CD4-positive, alpha-beta T cell (primary cell): ENCODE data around the gene FBXO47. TPM values are rescaled to one million over a fixed set of nuclear protein-coding genes. Genes with fewer than 3 reads are reported as not detected.

Source experiments
- ATAC-seq: fragments of 200-7000 bp; cut with Tn5 transposase; one replicate; pipeline ENCODE4 v1.10.0; 2022; ENCODE audit warnings: mild to moderate bottlenecking; ENCODE audit not compliant: poor library complexity
- CTCF ChIA-PET: fragments of 350-600 bp; sonication (Branson Sonifier 250); formaldehyde crosslinking; loops from one replicate; lab custom pipeline; 2021; ENCODE audit warnings: antibody characterized with exemption, inconsistent platforms; lab: Charles Lee
- POLR2A ChIA-PET: fragments of 350-600 bp; sonication (Branson Sonifier 250); formaldehyde crosslinking; loops from one replicate; lab custom pipeline; 2021; ENCODE audit warnings: antibody characterized with exemption, inconsistent platforms; lab: Charles Lee
- DNase-seq, 14 experiments: peaks; one replicate each; pipeline ENCODE4 v3.0.0-alpha.2; 2013 to 2020; ENCODE audit warnings: mixed read lengths in 2 of 14
- H3K27ac ChIP-seq, 2 donors: one replicate each; pipeline versions ENCODE4 v1.5.1 to v1.7.0; 2013; ENCODE audit warnings: low read length in 2 of 2, low read depth in 1 of 2, mild to moderate bottlenecking in 1 of 2
- H3K27me3 ChIP-seq, 2 experiments: 1 replicate in 1 of 2; 2 replicates in 1 of 2; pipeline versions ENCODE4 v1.6.1 to v1.7.0; 2013; ENCODE audit warnings: low read length in 2 of 2, control low read depth in 1 of 2, mild to moderate bottlenecking in 1 of 2, moderate library complexity in 1 of 2; ENCODE audit not compliant: insufficient read depth in 2 of 2, control insufficient read depth in 1 of 2
- H3K36me3 ChIP-seq: one replicate; pipeline ENCODE4 v1.6.1; 2013; ENCODE audit warnings: low read length, control low read depth; ENCODE audit not compliant: insufficient read depth
- H3K4me1 ChIP-seq: one replicate; pipeline ENCODE4 v1.6.1; 2013; ENCODE audit warnings: low read length, control low read depth; ENCODE audit not compliant: insufficient read depth
- H3K4me3 ChIP-seq: one replicate; pipeline ENCODE4 v1.5.1; 2013; ENCODE audit warnings: mild to moderate bottlenecking, low read length, moderate library complexity
- H3K9me3 ChIP-seq, 2 experiments: 1 replicate in 1 of 2; 2 replicates in 1 of 2; pipeline versions ENCODE4 v1.6.1 to v1.7.0; 2013; ENCODE audit warnings: low read length in 2 of 2, mild to moderate bottlenecking in 2 of 2, control low read depth in 1 of 2, moderate library complexity in 1 of 2; ENCODE audit not compliant: control insufficient read depth in 1 of 2, insufficient read depth in 1 of 2
- H3K27ac Mint-ChIP-seq: one replicate; pipeline ENCODE4 v1.8.0; 2020; ENCODE audit warnings: mixed read lengths
- H3K27me3 Mint-ChIP-seq: one replicate; pipeline ENCODE4 v1.8.0; 2021; ENCODE audit warnings: mixed read lengths
- H3K36me3 Mint-ChIP-seq: one replicate; pipeline ENCODE4 v1.8.0; 2021; ENCODE audit warnings: low read depth, mixed read lengths
- H3K4me1 Mint-ChIP-seq: one replicate; pipeline ENCODE4 v1.8.0; 2021; ENCODE audit warnings: low read depth, mixed read lengths
- H3K4me3 Mint-ChIP-seq: one replicate; pipeline ENCODE4 v1.8.0; 2020; ENCODE audit warnings: mild to moderate bottlenecking, mixed read lengths
- H3K9me3 Mint-ChIP-seq: one replicate; pipeline ENCODE4 v1.8.0; 2020; ENCODE audit warnings: mixed read lengths
- intact Hi-C, 2 experiments: fragments of 100-400 bp; cut with DNase I in 1 of 2; cut with micrococcal nuclease in 1 of 2; formaldehyde crosslinking; loops; one replicate each; pipeline versions ENCODE4 v1.15.1 to v1.9.0; 2023 to 2025; cut with DNase I, micrococcal nuclease
- total RNA-seq, 174 experiments: library from RNA in 2 of 174; stranded (reverse) in 2 of 174; gene quantifications; one replicate each; pipeline ENCODE4 v1.2.3 and lab custom pipeline; 2021 to 2026
- TF ChIP-seq, protein P1 (sequence below): fragments of 200-600 bp; IDR thresholded peaks from one replicate; pipeline ENCODE4 v1.8.0; 2022; ENCODE audit warnings: antibody characterized with exemption, mild to moderate bottlenecking

Gene FBXO47
- total RNA-seq, 2 experiments from 2014 or later = not detected

- DNase-seq (no peak), ATAC-seq (no peak)
- POLR2A ChIA-PET = no interaction called here
- H3K4me1 Mint-ChIP-seq = peaks cover 30% of the 10 kb centered on the region
- H3K4me3 Mint-ChIP-seq = no peak overlapping the region
- Histone ChIP-seq H3K27me3 (no peaks in the 10 kb centered on the region), H3K4me3 (no peak overlapping the region), H3K4me1 (peaks cover 9% of the 10 kb centered on the region), H3K27ac (no peak overlapping the region), H3K9me3 (no peaks in the 10 kb centered on the region), H3K36me3 (peaks cover 45% of the 10 kb centered on the region)
- TF ChIP-seq, protein P1, sequence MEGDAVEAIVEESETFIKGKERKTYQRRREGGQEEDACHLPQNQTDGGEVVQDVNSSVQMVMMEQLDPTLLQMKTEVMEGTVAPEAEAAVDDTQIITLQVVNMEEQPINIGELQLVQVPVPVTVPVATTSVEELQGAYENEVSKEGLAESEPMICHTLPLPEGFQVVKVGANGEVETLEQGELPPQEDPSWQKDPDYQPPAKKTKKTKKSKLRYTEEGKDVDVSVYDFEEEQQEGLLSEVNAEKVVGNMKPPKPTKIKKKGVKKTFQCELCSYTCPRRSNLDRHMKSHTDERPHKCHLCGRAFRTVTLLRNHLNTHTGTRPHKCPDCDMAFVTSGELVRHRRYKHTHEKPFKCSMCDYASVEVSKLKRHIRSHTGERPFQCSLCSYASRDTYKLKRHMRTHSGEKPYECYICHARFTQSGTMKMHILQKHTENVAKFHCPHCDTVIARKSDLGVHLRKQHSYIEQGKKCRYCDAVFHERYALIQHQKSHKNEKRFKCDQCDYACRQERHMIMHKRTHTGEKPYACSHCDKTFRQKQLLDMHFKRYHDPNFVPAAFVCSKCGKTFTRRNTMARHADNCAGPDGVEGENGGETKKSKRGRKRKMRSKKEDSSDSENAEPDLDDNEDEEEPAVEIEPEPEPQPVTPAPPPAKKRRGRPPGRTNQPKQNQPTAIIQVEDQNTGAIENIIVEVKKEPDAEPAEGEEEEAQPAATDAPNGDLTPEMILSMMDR = no peak
- H3K27ac Mint-ChIP-seq = peak overlapping the region; percentile 74
- no peaks in the 10 kb centered on the region for H3K27me3 Mint-ChIP-seq
- H3K9me3 Mint-ChIP-seq = no peaks in the 10 kb centered on the region
- CTCF ChIA-PET = no interaction called here
- H3K36me3 Mint-ChIP-seq = peaks cover 53% of the 10 kb centered on the region
- intact Hi-C loops = loop anchor here in 1 of 2 experiments (5.0 kb wide), 1 partner anchor 38 kb away; no protein-coding TSS in a partner anchor
Observed at GRCh38 chr17:38920374-38921291, 46.6 kb downstream of the FBXO47 start.

GRCh38 chr17:38919316-38920078 is 47.7 kb downstream of the FBXO47 start:
- no peak overlapping the region for H3K4me3 Mint-ChIP-seq
- H3K9me3 Mint-ChIP-seq = no peaks in the 10 kb centered on the region
- no peaks in the 10 kb centered on the region for H3K27me3 Mint-ChIP-seq
- no peaks in the 10 kb centered on the region for H3K9me3 ChIP-seq
- CTCF ChIA-PET = interaction anchor here (0.6 to 1.2 kb wide), 2 partner anchors 75 to 255 kb away, joined by 3 to 4 read pairs; no protein-coding TSS in a partner anchor
- no peak overlapping the region for H3K4me3 ChIP-seq
- no peaks in the 10 kb centered on the region for H3K27me3 ChIP-seq
- no peak overlapping the region for H3K27ac Mint-ChIP-seq
- peaks cover 6% of the 10 kb centered on the region for H3K4me1 ChIP-seq
- peaks cover 56% of the 10 kb centered on the region for H3K36me3 Mint-ChIP-seq
- peaks cover 20% of the 10 kb centered on the region for H3K4me1 Mint-ChIP-seq
- intact Hi-C loops = loop anchor here in 1 of 2 experiments (5.0 kb wide), 1 partner anchor 37 kb away; no protein-coding TSS in a partner anchor
- H3K36me3 ChIP-seq = peaks cover 56% of the 10 kb centered on the region
- ATAC-seq (no peak), DNase-seq (no peak)
- H3K27ac ChIP-seq = peak overlapping the region in 1 of 2 donors; percentile 7
- POLR2A ChIA-PET = no interaction called here
- TF ChIP-seq, protein P1 = no peak

- no peak for ATAC-seq
- no peak for DNase-seq
- Mint-ChIP-seq H3K4me3 (no peak overlapping the region), H3K27me3 (no peaks in the 10 kb centered on the region), H3K4me1 (peaks cover 19% of the 10 kb centered on the region), H3K36me3 (peaks cover 62% of the 10 kb centered on the region), H3K27ac (no peak overlapping the region), H3K9me3 (no peaks in the 10 kb centered on the region)
- Histone ChIP-seq H3K36me3 (peaks cover 62% of the 10 kb centered on the region), H3K9me3 (no peaks in the 10 kb centered on the region), H3K27ac (peak overlapping the region in 1 of 2 donors; percentile 7), H3K4me1 (peaks cover 10% of the 10 kb centered on the region), H3K27me3 (no peaks in the 10 kb centered on the region), H3K4me3 (no peak overlapping the region)
- CTCF ChIA-PET = interaction anchor here (0.6 to 1.2 kb wide), 2 partner anchors 74 to 256 kb away, joined by 3 to 4 read pairs; no protein-coding TSS in a partner anchor
- TF ChIP-seq, protein P1 = no peak
- POLR2A ChIA-PET = no interaction called here
- intact Hi-C loops = no loop called here
Observed at GRCh38 chr17:38918916-38919315, 48.3 kb downstream of the FBXO47 start.
